ENCODE measurements around the gene CLHC1.
"Not testable (repeated sequence)": the region's sequence is repeated elsewhere in the genome, so short reads cannot be mapped to it uniquely, and the experiment has no call there.

The CLHC1 gene

GRCh38 chr2:55152475-55153412 lies 79.3 kb downstream of the CLHC1 start:
- no peak for DNase-seq (ENCODE audit: low read depth)

- no peak for DNase-seq (ENCODE audit: low read depth)
These were observed 80.2 kb downstream of the CLHC1 start for GRCh38 chr2:55151733-55152433.

- DNase-seq (ENCODE audit: low read depth): no peak
These were observed 81.3 kb downstream of the CLHC1 start for GRCh38 chr2:55150834-55151233.

- no peak for DNase-seq (ENCODE audit: low read depth)
These were observed 83.8 kb downstream of the CLHC1 start for GRCh38 chr2:55148269-55148668.

GRCh38 chr2:55147531-55147930 lies 84.6 kb downstream of the CLHC1 start:
- no peak for DNase-seq (ENCODE audit: low read depth)

- DNase-seq (ENCODE audit: low read depth): no peak
These were observed 85.1 kb downstream of the CLHC1 start for GRCh38 chr2:55147041-55147440.

GRCh38 chr2:55146263-55146662 lies 85.8 kb downstream of the CLHC1 start:
- DNase-seq (ENCODE audit: low read depth): no peak

- no peak for DNase-seq (ENCODE audit: low read depth)
These were observed 86.9 kb downstream of the CLHC1 start for GRCh38 chr2:55144922-55145820.

- DNase-seq (ENCODE audit: low read depth): not testable (repeated sequence)
These were observed 88.4 kb downstream of the CLHC1 start for GRCh38 chr2:55143706-55144105.

GRCh38 chr2:55142518-55142917 lies 89.6 kb downstream of the CLHC1 start:
- no peak for DNase-seq (ENCODE audit: low read depth)

GRCh38 chr2:55141572-55142413 lies 90.3 kb downstream of the CLHC1 start:
- no peak for DNase-seq (ENCODE audit: low read depth)

GRCh38 chr2:55140316-55141219 lies 91.5 kb downstream of the CLHC1 start:
- DNase-seq (ENCODE audit: low read depth): no peak

- DNase-seq (ENCODE audit: low read depth): no peak
These were observed 92.8 kb downstream of the CLHC1 start for GRCh38 chr2:55139305-55139704.

GRCh38 chr2:55138882-55139229 lies 93.2 kb downstream of the CLHC1 start:
- DNase-seq (ENCODE audit: low read depth): no peak

- no peak for DNase-seq (ENCODE audit: low read depth)
These were observed 93.8 kb downstream of the CLHC1 start for GRCh38 chr2:55138014-55138881.

GRCh38 chr2:55137024-55137958 lies 94.8 kb downstream of the CLHC1 start:
- no peak for DNase-seq (ENCODE audit: low read depth)

- DNase-seq (ENCODE audit: low read depth): no peak
These were observed 96.0 kb downstream of the CLHC1 start for GRCh38 chr2:55136138-55136541.

- DNase-seq (ENCODE audit: low read depth): no peak
These were observed 96.6 kb downstream of the CLHC1 start for GRCh38 chr2:55135491-55135890.
